Endothelial cell of umbilical vein (primary cell): ENCODE data around the gene SLC12A9.

Experiments used
- CTCF ChIP-seq, 2 donors: IDR thresholded peaks; 1 replicate in 1 of 2; 2 replicates in 1 of 2; pipeline ENCODE4 v1.5.1; 2011; ENCODE audit warnings: low read length in 2 of 2, mild to moderate bottlenecking in 2 of 2, moderate library complexity in 2 of 2, control low read depth in 1 of 2, inconsistent platforms in 1 of 2, low read depth in 1 of 2; ENCODE audit not compliant: insufficient read depth in 1 of 2; ENCODE audit errors: extremely low read depth in 1 of 2
- EZH2 ChIP-seq: IDR thresholded peaks from 2 replicates; pipeline ENCODE4 v1.6.1; 2012; ENCODE audit warnings: borderline replicate concordance, low read depth, mild to moderate bottlenecking, moderate library complexity, low read length, inconsistent platforms; ENCODE audit not compliant: severe bottlenecking
- JUN ChIP-seq: IDR thresholded peaks from 2 replicates; pipeline ENCODE4 v1.6.1; 2011; ENCODE audit warnings: borderline replicate concordance, low read depth; ENCODE audit not compliant: insufficient read length, insufficient read depth
- MAX ChIP-seq: IDR thresholded peaks from 2 replicates; pipeline ENCODE4 v1.6.1; 2011; ENCODE audit not compliant: insufficient read depth, insufficient read length
- POLR2A ChIP-seq: IDR thresholded peaks from 2 replicates; pipeline ENCODE4 v1.6.1; 2012; ENCODE audit warnings: low read depth, mild to moderate bottlenecking, control low read depth, low read length
- POLR2AphosphoS5 ChIP-seq: IDR thresholded peaks from 2 replicates; pipeline ENCODE4 v1.6.1; 2012; ENCODE audit warnings: low read depth, mild to moderate bottlenecking, control low read depth, low read length, moderate library complexity; ENCODE audit not compliant: insufficient read depth

- TF ChIP-seq POLR2A (peak; percentile 17), POLR2AphosphoS5 (peak; percentile 70), MAX (no peak), CTCF (IDR thresholded peaks at IDR 0.05; ENCODE audit: extremely low read depth in 1 of 2, insufficient read depth in 1 of 2, low read depth in 1 of 2, low read length in 2 of 2) (peak; percentile 42 to 62), EZH2 (no peak), JUN (no peak)
Observed at GRCh38 chr7:100827330-100828226, 24.9 kb upstream of the SLC12A9 start, which contains the start of gene EPHB4.
